SU-DHL-6 (cell line): ENCODE results near the gene CD151.

ENCODE experiments used
- CTCF ChIP-seq: fragments of 200-600 bp; sonication (generic); IDR thresholded peaks from one replicate; pipeline ENCODE4 v1.5.1; 2017; ENCODE audit warnings: antibody characterized with exemption, mild to moderate bottlenecking, low read length, moderate library complexity; ENCODE audit not compliant: insufficient read depth, poor library complexity, severe bottlenecking
- EZH2phosphoT487 ChIP-seq: fragments of 200-600 bp; sonication (generic), shearing (Covaris generic); conservative IDR thresholded peaks from 2 replicates; pipeline ENCODE4 v1.6.1; 2018; ENCODE audit warnings: mild to moderate bottlenecking, antibody characterized with exemption, low read length, moderate library complexity, mixed read lengths

GRCh38 chr11:826227-826621 lies 6.5 kb upstream of the CD151 start:
- TF ChIP-seq CTCF (no peak), EZH2phosphoT487 (no peak)
